Bronchial epithelial cell (primary cell): Measurements from ENCODE around the gene USP40. TPM values are rescaled to one million over a fixed set of nuclear protein-coding genes. Genes with fewer than 3 reads are reported as not detected.

Experiments
- DNase-seq: peaks from one replicate; pipeline ENCODE4 v3.0.0-alpha.2; 2010; ENCODE audit warnings: low read depth
- FAIRE-seq: peaks from 2 replicates; lab custom pipeline; 2011; peaks lifted over from hg19 to GRCh38; lab: Jason Lieb, UNC
- H3K27me3 ChIP-seq: 2 replicates; pipeline ENCODE4 v1.5.1; 2011; ENCODE audit warnings: low read length; ENCODE audit not compliant: control insufficient read depth, insufficient read depth
- H3K36me3 ChIP-seq: 2 replicates; pipeline ENCODE4 v1.5.1; 2011; ENCODE audit warnings: low read length; ENCODE audit not compliant: control insufficient read depth, insufficient read depth
- H3K4me3 ChIP-seq: 2 replicates; pipeline ENCODE4 v1.5.1; 2011; ENCODE audit warnings: mild to moderate bottlenecking, low read depth, low read length, control low read depth
- total RNA-seq: library from RNA; depleted of rRNA; stranded (reverse); fragments of >200 nt; gene quantifications from 2 replicates; pipeline ENCODE4 v1.2.1, GENCODE V29; 2014
- TF ChIP-seq, protein P1 (sequence below): IDR thresholded peaks from 2 replicates; pipeline ENCODE4 v1.5.1; 2011; ENCODE audit warnings: mild to moderate bottlenecking, moderate library complexity, low read length, control low read depth, inconsistent platforms; ENCODE audit not compliant: insufficient read depth, severe bottlenecking

USP40 gene
- total RNA-seq, 1 donor from 2014 or later = 21.1 TPM

DNA sequence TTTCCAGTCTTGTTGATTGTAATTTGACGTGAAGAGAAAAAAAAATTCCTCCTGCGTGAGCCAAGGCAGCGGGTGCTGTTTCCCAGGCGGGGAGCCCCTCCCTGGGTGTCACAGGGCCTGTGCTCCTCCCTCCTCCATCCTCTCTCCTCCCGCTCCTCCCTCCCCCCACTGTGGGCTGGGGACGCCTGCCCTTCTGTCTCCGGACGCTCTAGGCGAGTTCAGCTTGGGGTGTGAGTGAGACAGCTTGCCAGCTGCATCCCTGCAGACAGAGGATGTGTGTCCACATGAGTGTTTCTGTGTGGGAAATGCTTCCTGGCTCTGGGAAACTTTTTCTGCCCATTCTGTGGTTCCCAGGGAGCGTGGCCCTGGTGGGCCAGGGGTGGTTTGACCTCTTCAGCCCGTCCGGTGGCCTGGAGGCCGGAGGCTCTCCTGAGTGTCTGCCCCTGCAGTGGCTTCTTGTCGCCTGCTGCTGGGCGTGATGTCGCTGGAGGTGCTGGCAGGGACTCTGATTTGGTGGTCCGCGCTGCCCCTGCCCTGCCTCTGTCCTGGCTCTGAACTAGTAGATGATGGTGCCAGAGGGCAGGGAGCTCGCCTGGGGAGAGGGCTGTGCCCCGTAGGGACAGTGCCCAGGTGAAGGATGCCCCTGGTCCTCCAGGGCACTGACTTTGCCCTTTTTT lies 96.4 kb downstream of the USP40 start:
- FAIRE-seq (no peak), DNase-seq (no peak)
- TF ChIP-seq, protein P1, sequence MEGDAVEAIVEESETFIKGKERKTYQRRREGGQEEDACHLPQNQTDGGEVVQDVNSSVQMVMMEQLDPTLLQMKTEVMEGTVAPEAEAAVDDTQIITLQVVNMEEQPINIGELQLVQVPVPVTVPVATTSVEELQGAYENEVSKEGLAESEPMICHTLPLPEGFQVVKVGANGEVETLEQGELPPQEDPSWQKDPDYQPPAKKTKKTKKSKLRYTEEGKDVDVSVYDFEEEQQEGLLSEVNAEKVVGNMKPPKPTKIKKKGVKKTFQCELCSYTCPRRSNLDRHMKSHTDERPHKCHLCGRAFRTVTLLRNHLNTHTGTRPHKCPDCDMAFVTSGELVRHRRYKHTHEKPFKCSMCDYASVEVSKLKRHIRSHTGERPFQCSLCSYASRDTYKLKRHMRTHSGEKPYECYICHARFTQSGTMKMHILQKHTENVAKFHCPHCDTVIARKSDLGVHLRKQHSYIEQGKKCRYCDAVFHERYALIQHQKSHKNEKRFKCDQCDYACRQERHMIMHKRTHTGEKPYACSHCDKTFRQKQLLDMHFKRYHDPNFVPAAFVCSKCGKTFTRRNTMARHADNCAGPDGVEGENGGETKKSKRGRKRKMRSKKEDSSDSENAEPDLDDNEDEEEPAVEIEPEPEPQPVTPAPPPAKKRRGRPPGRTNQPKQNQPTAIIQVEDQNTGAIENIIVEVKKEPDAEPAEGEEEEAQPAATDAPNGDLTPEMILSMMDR = no peak
- Histone ChIP-seq H3K36me3 (peaks cover 2% of the 10 kb centered on the region), H3K4me3 (no peak overlapping the region), H3K27me3 (no peaks in the 10 kb centered on the region)

DNA sequence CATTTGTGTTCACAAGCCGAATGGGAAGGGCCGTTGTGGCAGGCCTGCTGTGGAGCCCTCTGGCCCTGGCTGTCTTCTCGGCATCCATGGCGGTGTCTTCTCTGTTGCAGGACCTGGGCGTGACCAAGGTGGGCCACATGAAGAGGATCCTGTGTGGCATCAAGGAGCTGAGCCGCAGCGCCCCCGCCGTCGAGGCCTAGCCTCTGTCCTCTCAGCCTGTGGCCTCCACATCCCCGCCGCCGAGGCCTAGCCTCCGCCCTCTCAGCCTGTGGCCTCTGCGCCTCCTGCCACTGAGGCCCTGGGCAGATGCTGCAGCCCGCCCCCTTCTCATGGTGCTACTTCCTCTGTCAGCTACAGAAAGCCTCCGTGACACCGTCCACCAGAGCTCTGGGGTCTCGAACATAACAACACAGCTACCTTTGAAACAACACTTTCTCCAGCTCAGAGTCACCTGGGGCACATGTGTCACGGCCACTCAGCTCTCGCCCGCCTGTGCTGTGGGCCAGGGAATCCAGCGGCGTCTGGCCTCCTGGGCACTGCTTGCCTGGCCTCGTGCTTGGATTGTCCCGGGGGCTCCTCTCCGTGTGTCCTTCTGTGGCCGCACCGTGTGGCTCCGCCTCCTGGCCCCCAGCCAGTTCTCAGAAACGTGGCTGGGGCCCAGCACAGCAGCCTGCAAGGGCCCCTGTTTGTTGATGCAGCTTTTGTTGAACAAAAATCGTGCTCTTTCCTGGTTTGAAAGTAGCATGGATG lies 97.1 kb downstream of the USP40 start:
- Histone ChIP-seq H3K27me3 (no peaks in the 10 kb centered on the region), H3K36me3 (peaks cover 2% of the 10 kb centered on the region), H3K4me3 (no peak overlapping the region)
- FAIRE-seq = no peak
- TF ChIP-seq, protein P1 = no peak
- no peak for DNase-seq

DNA sequence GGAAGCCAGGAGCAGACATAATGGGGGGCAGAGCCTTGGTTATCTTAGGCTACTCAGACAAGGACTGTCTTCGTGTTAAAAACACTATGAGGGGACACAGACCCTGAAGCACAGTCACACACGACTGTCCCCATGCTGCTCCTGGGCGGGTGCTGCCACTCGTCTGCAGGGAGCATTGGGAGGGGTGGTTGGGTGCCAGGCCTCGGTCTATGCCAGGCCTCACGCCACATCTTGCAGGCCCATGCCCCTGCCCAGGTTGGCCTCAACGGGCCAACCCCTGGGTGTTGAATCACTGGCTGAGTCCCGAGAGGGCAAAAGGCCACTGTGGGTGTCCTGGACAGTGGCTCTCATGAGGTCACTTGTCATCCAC lies 97.9 kb downstream of the USP40 start:
- Histone ChIP-seq H3K27me3 (no peaks in the 10 kb centered on the region), H3K36me3 (peaks cover 2% of the 10 kb centered on the region), H3K4me3 (no peak overlapping the region)
- FAIRE-seq = no peak
- DNase-seq = no peak
- TF ChIP-seq, protein P1 = no peak

DNA sequence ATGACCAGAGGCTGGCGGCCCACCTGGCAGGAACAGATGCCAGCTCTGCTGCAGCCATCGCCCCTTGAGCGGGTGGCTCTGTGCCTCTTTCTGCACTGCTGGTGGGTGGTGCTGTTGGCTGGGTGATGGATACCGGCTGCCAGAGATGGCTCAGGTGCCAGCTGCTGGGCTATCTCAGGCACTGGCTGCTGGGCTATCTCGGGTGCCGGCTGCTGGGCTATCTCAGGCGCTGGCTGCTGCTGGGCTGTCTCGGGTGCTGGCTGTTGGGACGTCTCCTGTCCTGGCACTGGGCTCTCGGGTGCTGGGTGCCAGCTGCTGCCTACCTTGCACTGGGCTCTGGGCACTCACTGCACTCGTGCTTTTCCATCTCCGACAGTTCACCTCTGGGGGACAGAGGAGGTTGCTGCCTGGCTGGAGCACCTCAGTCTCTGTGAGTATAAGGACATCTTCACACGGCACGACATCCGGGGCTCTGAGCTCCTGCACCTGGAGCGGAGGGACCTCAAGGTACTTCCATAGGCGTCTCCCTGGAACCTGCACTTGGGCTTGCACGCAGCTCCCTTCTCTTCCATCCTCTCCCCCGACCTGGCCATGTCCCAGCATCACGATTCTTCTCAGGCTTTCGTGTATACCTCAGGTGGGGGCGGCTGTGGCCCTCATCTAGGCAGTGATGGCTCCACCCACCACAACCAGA lies 98.4 kb downstream of the USP40 start:
- FAIRE-seq (no peak), DNase-seq (no peak)
- Histone ChIP-seq H3K27me3 (no peaks in the 10 kb centered on the region), H3K4me3 (no peak overlapping the region), H3K36me3 (peaks cover 2% of the 10 kb centered on the region)
- TF ChIP-seq, protein P1 = no peak

DNA sequence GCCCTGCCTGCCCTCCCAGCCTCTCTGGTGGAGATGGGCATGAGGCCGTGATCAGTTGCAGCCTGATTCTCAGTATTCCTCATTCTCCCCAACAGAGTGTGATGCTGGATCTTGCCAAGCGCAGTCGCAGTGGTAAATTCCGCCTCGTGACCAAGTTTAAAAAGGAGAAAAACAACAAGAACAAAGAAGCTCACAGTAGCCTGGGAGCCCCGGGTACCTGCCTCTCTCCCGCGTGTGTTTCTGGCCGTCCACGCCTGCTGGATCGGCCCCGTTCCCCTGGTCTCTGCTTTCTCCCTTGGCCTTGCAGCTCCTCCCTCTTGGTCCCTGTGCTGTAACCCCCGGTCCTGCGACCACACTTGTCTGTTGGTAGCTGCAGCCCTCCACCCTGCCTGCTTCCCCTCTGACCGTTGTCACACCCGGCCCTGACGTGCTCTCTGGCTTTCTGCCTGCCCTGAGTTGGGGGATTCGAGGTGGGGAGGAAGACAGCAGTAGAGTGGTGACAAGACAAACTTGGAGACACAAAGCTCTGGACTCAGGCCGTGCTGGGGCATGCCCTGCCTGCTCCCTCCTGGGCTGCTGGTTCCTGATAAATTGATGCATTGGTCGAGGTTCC lies 99.5 kb downstream of the USP40 start:
- DNase-seq (no peak), FAIRE-seq (no peak)
- Histone ChIP-seq H3K4me3 (no peak overlapping the region), H3K36me3 (peaks cover 2% of the 10 kb centered on the region), H3K27me3 (no peaks in the 10 kb centered on the region)
- TF ChIP-seq, protein P1 = no peak
